Upper lobe of left lung (tissue), 6 donors: ENCODE data around the gene SMYD2. TPM values are rescaled to one million over a fixed set of nuclear protein-coding genes. Genes with fewer than 3 reads are reported as not detected.
A peak's percentile ranks its signal among the peaks of the same experiment; 100 is the strongest.

ENCODE experiments used
- ATAC-seq, 2 donors: fragments of 200-7000 bp; cut with Tn5 transposase; one replicate each; pipeline ENCODE4 v1.9.1; 2022; ENCODE audit warnings: mild to moderate bottlenecking in 2 of 2, moderate library complexity in 2 of 2; ENCODE audit not compliant: low FRiP score in 2 of 2
- DNase-seq, 2 donors: peaks; one replicate each; pipeline ENCODE4 v3.0.0-alpha.2; 2019 to 2020
- H3K27ac ChIP-seq, 4 donors: fragments of 200-600 bp; sonication (generic); one replicate each; pipeline ENCODE4 v1.5.1; 2016 to 2019
- H3K27me3 ChIP-seq, 4 donors: fragments of 200-600 bp; sonication (generic); one replicate each; pipeline ENCODE4 v1.5.1; 2017 to 2019
- H3K36me3 ChIP-seq, 4 donors: fragments of 200-600 bp; sonication (generic); one replicate each; pipeline ENCODE4 v1.5.1; 2016 to 2019
- H3K4me1 ChIP-seq, 4 donors: fragments of 200-600 bp; sonication (generic); one replicate each; pipeline ENCODE4 v1.5.1; 2018 to 2019
- H3K4me3 ChIP-seq, 4 donors: fragments of 200-600 bp; sonication (generic); one replicate each; pipeline ENCODE4 v1.5.1; 2017 to 2019; ENCODE audit warnings: mild to moderate bottlenecking in 2 of 4, moderate library complexity in 1 of 4
- H3K9me3 ChIP-seq, 4 donors: fragments of 200-600 bp; sonication (generic); one replicate each; pipeline ENCODE4 v1.5.1; 2018 to 2019
- EP300 ChIP-seq, 4 donors: sonication (generic); formaldehyde crosslinking; IDR thresholded peaks; one replicate each; pipeline ENCODE4 v1.5.1; 2017; ENCODE audit warnings: antibody characterized with exemption in 4 of 4, control low read depth in 2 of 4
- POLR2A ChIP-seq, 4 donors: fragments of 450-650 bp; IDR thresholded peaks; one replicate each; pipeline ENCODE4 v1.5.1; 2016 to 2017; ENCODE audit warnings: antibody characterized with exemption in 4 of 4, mild to moderate bottlenecking in 2 of 4
- POLR2AphosphoS5 ChIP-seq, 2 donors: sonication (generic); formaldehyde crosslinking; IDR thresholded peaks; one replicate each; pipeline ENCODE4 v1.5.1; 2017; ENCODE audit warnings: antibody characterized with exemption in 2 of 2
- WGBS, 2 donors: methylation state at CpG; one replicate each; pipeline ENCODE4 v1.1.5; 2017 to 2018; 5-methylcytosine and 5-hydroxymethylcytosine counted together
- total RNA-seq, 6 donors: library from RNA; depleted of rRNA in 4 of 6; stranded (reverse); fragments of >200 nt in 4 of 6; gene quantifications; one replicate each; pipeline versions ENCODE4 v1.1.0 to v1.2.1, GENCODE V29; 2016 to 2021
- TF ChIP-seq, protein P1 (sequence below), 6 experiments: fragments of 450-650 bp in 4 of 6; fragments of 200-600 bp in 2 of 6; sonication (generic) in 2 of 6; IDR thresholded peaks; one replicate each; pipeline ENCODE4 v1.5.1; 2016 to 2019; ENCODE audit warnings: antibody characterized with exemption in 6 of 6
- donor health status: DM: no; HTN: no; CAD: no; lungs with moderate emphysema.
- donor health status: DM: no; HTN: yes; CAD: no; lungs with severe emphysema.

Gene SMYD2
- total RNA-seq, 6 donors from 2014 or later: 22.6 to 52.9 (median 34.8) TPM

DNA sequence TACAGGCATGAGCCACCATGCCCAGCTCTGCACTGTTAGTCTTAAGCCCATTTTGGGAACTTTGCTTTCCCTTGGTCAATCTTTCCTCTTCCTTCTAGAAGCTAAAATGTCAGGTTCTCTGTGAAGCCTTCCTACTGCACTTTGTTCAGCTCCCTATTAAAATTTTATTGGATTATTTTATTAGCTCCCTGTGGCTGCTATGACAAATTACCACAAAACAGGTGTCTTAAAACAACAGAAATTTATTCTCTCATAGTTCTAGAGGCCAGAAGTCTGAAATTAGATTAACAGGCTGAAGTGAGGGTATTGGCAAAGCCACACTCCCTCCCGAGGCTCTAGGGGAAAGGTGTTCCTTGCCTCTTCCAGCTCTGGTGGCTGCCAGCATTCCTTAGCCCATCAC lies 4.2 kb upstream of the SMYD2 start:
- Histone ChIP-seq H3K9me3 (no peaks in the 10 kb centered on the region), H3K27ac (peak overlapping the region in 1 of 4 donors; percentile 2), H3K4me3 (no peak overlapping the region), H3K4me1 (peaks cover 4 to 13% (median 7%) of the 10 kb centered on the region in 4 donors), H3K27me3 (no peaks in the 10 kb centered on the region), H3K36me3 (no peaks in the 10 kb centered on the region)
- DNase-seq (no peak), ATAC-seq (no peak)
- no peak for TF ChIP-seq POLR2A (IDR thresholded peaks at IDR 0.05)
- TF ChIP-seq EP300 (IDR thresholded peaks at IDR 0.05): no peak
- TF ChIP-seq, protein P1, sequence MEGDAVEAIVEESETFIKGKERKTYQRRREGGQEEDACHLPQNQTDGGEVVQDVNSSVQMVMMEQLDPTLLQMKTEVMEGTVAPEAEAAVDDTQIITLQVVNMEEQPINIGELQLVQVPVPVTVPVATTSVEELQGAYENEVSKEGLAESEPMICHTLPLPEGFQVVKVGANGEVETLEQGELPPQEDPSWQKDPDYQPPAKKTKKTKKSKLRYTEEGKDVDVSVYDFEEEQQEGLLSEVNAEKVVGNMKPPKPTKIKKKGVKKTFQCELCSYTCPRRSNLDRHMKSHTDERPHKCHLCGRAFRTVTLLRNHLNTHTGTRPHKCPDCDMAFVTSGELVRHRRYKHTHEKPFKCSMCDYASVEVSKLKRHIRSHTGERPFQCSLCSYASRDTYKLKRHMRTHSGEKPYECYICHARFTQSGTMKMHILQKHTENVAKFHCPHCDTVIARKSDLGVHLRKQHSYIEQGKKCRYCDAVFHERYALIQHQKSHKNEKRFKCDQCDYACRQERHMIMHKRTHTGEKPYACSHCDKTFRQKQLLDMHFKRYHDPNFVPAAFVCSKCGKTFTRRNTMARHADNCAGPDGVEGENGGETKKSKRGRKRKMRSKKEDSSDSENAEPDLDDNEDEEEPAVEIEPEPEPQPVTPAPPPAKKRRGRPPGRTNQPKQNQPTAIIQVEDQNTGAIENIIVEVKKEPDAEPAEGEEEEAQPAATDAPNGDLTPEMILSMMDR (IDR thresholded peaks at IDR 0.05): no peak
- TF ChIP-seq POLR2AphosphoS5 (IDR thresholded peaks at IDR 0.05): no peak
- WGBS, 2 donors: 45 to 82% methylated on average over 1 of the region's 1 CpG

DNA sequence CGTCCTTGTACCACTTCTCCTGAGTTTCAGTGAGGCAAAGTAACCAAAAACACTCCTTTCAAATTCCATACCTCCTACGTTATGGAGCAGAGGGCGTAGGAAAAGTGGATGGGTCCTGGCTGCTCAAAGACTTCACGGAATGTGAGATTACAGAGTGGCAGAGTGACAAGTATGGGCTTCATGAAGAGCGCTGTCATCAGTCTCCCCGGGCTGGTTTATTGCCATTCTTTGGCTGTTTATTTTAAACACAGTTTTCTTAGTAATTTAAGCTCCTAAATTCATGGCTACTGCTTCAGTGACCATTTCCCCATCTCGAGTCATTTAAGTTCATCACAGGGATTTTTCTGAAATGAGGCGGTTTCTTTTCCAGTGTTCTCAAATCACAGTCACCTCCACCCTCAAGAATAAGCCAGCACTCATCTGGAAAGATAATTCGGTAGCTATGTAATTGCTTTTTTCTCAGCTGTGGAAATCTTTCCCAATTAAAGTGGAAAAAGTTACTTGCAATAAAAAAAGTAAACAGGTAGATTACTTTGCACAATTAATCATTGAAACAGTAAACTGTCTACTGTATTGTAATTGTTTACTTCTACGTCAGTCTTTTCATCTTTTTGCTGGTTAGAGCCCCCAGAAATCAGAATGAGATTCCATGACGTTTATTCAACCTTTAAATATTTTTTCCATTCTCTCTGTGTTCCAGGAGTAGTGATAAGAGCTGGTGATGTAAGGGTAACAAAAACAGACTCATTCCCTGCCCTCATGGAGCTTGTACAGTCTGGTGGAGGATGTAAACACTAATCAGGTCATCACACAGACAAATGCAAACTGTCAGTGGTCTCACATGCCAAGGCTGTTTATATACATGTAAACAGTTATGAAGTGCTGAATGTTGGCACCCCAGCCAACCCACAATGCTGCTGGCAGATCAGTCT lies 3.0 kb upstream of the SMYD2 start:
- H3K27ac ChIP-seq: peak overlapping the region in 2 of 4 donors; percentile 2 to 37
- H3K4me1 ChIP-seq: peaks cover 12 to 23% (median 16%) of the 10 kb centered on the region in 4 donors
- DNase-seq: no peak
- no peak for ATAC-seq
- no peak overlapping the region for H3K4me3 ChIP-seq
- H3K27me3 ChIP-seq: no peaks in the 10 kb centered on the region
- H3K9me3 ChIP-seq: no peaks in the 10 kb centered on the region
- WGBS, 2 donors: 63 to 71% methylated on average over 11 of the region's 11 CpGs
- H3K36me3 ChIP-seq: no peaks in the 10 kb centered on the region
- no peak for TF ChIP-seq POLR2AphosphoS5 (IDR thresholded peaks at IDR 0.05)

DNA sequence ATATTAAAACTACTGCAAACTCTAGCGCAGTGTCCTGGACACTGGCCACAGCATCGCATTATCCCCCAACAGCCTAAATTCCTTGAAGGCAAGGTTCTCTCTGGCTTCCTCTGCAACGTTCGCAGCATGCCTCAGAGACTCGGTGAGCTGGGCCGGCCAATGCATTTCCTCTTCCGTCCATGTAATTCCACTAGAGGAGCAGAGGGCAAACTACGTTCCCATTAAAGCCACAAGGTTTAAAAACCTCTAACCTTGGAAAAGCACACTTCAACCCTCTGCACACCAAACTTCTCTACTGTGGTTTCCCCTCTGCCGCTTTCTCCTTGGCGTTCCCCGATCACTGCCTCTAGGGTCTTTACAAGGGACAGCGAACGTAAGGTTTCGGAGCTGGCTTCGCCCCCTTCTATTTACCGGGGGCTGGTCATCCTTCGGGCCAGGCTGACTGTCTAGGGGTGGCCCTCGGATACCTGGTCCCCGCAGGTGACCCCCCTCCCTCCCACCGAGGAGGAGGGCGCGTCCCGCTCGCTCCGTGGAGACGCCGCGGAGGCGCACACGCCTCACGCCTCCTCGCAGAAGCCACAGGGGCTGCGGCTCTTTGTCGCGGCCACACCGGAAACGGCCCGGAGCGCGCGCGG lies 456 bp upstream of the SMYD2 start:
- no peaks in the 10 kb centered on the region for H3K27me3 ChIP-seq
- 3 to 5% methylated on average over 13 to 17 of the region's 42 CpGs for WGBS, 2 donors
- TF ChIP-seq EP300 (IDR thresholded peaks at IDR 0.05) (no peak), POLR2A (IDR thresholded peaks at IDR 0.05) (peak in 1 of 4 donors; percentile 17)
- no peaks in the 10 kb centered on the region for H3K9me3 ChIP-seq
- ATAC-seq (peak; percentile 40 to 50), DNase-seq (peak in 1 of 2 donors; percentile 47)
- H3K4me1 ChIP-seq: peaks cover 12 to 23% (median 16%) of the 10 kb centered on the region in 4 donors
- H3K4me3 ChIP-seq: peak overlapping the region; percentile 63 to 96 (median 94)
- H3K36me3 ChIP-seq: no peaks in the 10 kb centered on the region
- peak overlapping the region; percentile 86 to 94 (median 90) for H3K27ac ChIP-seq

DNA sequence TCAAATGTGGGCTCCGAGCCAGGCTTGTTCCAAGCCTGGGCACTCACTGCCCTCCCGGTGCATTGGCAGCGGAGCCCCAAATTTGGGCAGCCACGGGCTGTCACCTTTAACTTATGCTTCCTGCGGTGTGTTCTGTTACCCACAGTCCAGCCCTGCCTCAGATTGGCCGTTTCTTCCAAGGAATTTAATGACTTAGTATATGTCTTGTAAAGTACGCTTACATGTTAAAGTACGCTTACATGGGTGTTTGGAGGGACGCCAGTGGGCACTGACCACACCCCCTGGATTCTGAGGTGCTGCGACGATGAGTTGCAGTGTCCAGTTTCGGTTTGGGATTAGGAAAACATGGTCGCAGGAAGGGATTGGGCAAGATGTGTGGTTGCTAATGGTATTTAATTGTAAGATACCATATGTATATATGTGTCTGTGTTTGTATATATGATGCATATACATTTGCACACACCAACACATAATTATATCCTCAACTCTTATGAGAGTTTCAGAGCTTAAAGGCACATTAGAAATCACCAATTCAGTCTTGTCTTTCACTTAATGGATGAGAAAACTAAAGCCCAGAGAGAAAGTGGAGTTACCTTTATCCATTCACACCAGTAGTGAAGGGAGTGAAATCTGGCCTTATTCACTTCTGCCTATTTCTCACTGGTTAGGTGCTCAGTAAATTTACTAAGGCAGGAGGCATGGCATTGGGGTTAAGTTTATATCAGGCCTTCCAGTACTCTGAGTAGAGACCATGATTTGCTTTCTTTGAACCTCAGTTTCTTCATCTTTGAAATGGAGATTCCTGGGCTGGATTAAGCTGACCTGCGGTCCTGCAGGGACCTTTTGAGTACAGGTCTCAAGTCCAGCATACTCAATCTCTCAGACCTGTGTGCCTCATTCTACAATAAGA lies 1.0 kb downstream of the SMYD2 start:
- H3K4me3 ChIP-seq: peak overlapping the region; percentile 79 to 96 (median 94)
- TF ChIP-seq POLR2A (IDR thresholded peaks at IDR 0.05) (no peak), POLR2AphosphoS5 (IDR thresholded peaks at IDR 0.05) (no peak), EP300 (IDR thresholded peaks at IDR 0.05) (no peak)
- TF ChIP-seq, protein P1 (IDR thresholded peaks at IDR 0.05): no peak
- ATAC-seq: peak; percentile 16 to 47
- peak overlapping the region; percentile 86 to 94 (median 90) for H3K27ac ChIP-seq
- no peaks in the 10 kb centered on the region for H3K27me3 ChIP-seq
- H3K9me3 ChIP-seq: no peaks in the 10 kb centered on the region
- H3K36me3 ChIP-seq: no peaks in the 10 kb centered on the region
- 8 to 10% methylated on average over 13 to 14 of the region's 14 CpGs for WGBS, 2 donors
- peaks cover 12 to 23% (median 16%) of the 10 kb centered on the region in 4 donors for H3K4me1 ChIP-seq
- peak in 1 of 2 donors; percentile 40 for DNase-seq

DNA sequence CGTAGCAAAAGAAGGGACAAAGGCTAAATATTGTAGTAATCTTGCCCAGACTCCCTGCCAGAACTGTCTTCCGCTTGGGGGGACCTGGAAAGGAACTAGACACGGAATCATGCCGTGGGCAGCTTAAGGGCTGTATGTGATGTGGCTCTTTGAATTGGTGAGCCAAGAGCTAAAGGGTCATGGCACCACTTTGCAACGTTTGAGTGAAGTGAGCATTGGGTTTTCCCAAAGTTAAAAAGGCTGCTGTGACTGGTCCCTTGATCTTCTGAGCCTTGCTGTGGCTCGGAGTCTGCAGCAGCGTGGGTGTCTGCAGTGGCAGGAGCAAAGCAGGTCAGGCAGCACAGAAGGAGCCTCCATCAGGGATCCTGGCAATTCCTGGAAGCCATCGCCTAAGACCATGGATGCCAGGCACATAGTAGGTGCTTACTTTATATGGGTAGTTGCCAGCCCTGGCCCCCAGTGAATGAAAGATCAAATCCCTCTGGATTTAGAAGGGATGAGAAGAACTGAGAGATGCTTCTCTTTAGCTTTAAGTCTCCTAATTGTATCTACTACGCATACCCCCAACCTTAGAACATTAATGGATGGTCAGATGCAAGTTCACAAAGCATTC lies 1.8 kb downstream of the SMYD2 start:
- Histone ChIP-seq H3K4me3 (no peak overlapping the region), H3K36me3 (no peaks in the 10 kb centered on the region), H3K9me3 (no peaks in the 10 kb centered on the region), H3K27ac (peak overlapping the region in 1 of 4 donors; percentile 19), H3K27me3 (no peaks in the 10 kb centered on the region), H3K4me1 (peaks cover 12 to 23% (median 16%) of the 10 kb centered on the region in 4 donors)
- no peak for DNase-seq
- whole genome bisulfite sequencing, 2 donors: 87 to 90% methylated on average over 6 to 9 of the region's 9 CpGs
- ATAC-seq: no peak
- TF ChIP-seq, protein P1 (IDR thresholded peaks at IDR 0.05): no peak
- TF ChIP-seq POLR2A (IDR thresholded peaks at IDR 0.05) (no peak), EP300 (IDR thresholded peaks at IDR 0.05) (no peak), POLR2AphosphoS5 (IDR thresholded peaks at IDR 0.05) (no peak)
